Activated naive CD8-positive, alpha-beta T cell treated with anti-CD3 and anti-CD28 coated beads, Interleukin-2, amount 50 U/mL, for 16 hours (primary cell): ENCODE results near the gene SUCLG2.

Experiments
- DNase-seq: peaks from one replicate; pipeline ENCODE4 v3.0.0-alpha.2; 2020; ENCODE audit warnings: low read depth, low spot score

SUCLG2 gene

GRCh38 chr3:67386451-67386850, 268.0 kb downstream of the SUCLG2 start:
- DNase-seq = no peak

GRCh38 chr3:67384760-67385397, 269.5 kb downstream of the SUCLG2 start:
- DNase-seq = peak; percentile 6

GRCh38 chr3:67384016-67384415, 270.4 kb downstream of the SUCLG2 start:
- no peak for DNase-seq

- no peak for DNase-seq
Observed at GRCh38 chr3:67383379-67383778, 271.0 kb downstream of the SUCLG2 start.

- DNase-seq = no peak
Observed at GRCh38 chr3:67382536-67382935, 271.9 kb downstream of the SUCLG2 start.

GRCh38 chr3:67381667-67382272, 272.6 kb downstream of the SUCLG2 start:
- no peak for DNase-seq

- no peak for DNase-seq
Observed at GRCh38 chr3:67380118-67380517, 274.3 kb downstream of the SUCLG2 start.

- no peak for DNase-seq
Observed at GRCh38 chr3:67377299-67377698, 277.1 kb downstream of the SUCLG2 start.

- no peak for DNase-seq
Observed at GRCh38 chr3:67376416-67376815, 278.0 kb downstream of the SUCLG2 start.

- DNase-seq = no peak
Observed at GRCh38 chr3:67375976-67376375, 278.4 kb downstream of the SUCLG2 start.

- no peak for DNase-seq
Observed at GRCh38 chr3:67362686-67363085, 291.7 kb downstream of the SUCLG2 start.

- DNase-seq = no peak
Observed at GRCh38 chr3:67361770-67362169, 292.6 kb downstream of the SUCLG2 start.

- no peak for DNase-seq
Observed at GRCh38 chr3:67361323-67361722, 293.1 kb downstream of the SUCLG2 start.

- DNase-seq = no peak
Observed at GRCh38 chr3:67357610-67358458, 296.6 kb downstream of the SUCLG2 start.

- DNase-seq = no peak
Observed at GRCh38 chr3:67349551-67350174, 304.7 kb downstream of the SUCLG2 start.

GRCh38 chr3:67346081-67346480, 308.3 kb downstream of the SUCLG2 start:
- no peak for DNase-seq

- no peak for DNase-seq
Observed at GRCh38 chr3:67335813-67336212, 318.6 kb downstream of the SUCLG2 start.

GRCh38 chr3:67334588-67334987, 319.8 kb downstream of the SUCLG2 start:
- DNase-seq = no peak

- no peak for DNase-seq
Observed at GRCh38 chr3:67329358-67329757, 325.1 kb downstream of the SUCLG2 start.

- no peak for DNase-seq
Observed at GRCh38 chr3:67327582-67327981, 326.8 kb downstream of the SUCLG2 start.

GRCh38 chr3:67325231-67325630, 329.2 kb downstream of the SUCLG2 start:
- no peak for DNase-seq
